Testis (tissue), 2 donors: ENCODE measurements around the gene CHMP6.

Source experiments
- POLR2A ChIP-seq: fragments of 450-650 bp; IDR thresholded peaks from one replicate; pipeline ENCODE4 v1.6.1; 2017; ENCODE audit warnings: antibody characterized with exemption, mild to moderate bottlenecking, moderate library complexity
- TF ChIP-seq, protein P1 (sequence below), 3 experiments: fragments of 450-650 bp in 2 of 3; fragments of 200-600 bp in 1 of 3; sonication (generic) in 1 of 3; IDR thresholded peaks; one replicate each; pipeline ENCODE4 v1.5.1; 2016 to 2019; ENCODE audit warnings: antibody characterized with exemption in 3 of 3, mild to moderate bottlenecking in 2 of 3, moderate library complexity in 1 of 3

DNA sequence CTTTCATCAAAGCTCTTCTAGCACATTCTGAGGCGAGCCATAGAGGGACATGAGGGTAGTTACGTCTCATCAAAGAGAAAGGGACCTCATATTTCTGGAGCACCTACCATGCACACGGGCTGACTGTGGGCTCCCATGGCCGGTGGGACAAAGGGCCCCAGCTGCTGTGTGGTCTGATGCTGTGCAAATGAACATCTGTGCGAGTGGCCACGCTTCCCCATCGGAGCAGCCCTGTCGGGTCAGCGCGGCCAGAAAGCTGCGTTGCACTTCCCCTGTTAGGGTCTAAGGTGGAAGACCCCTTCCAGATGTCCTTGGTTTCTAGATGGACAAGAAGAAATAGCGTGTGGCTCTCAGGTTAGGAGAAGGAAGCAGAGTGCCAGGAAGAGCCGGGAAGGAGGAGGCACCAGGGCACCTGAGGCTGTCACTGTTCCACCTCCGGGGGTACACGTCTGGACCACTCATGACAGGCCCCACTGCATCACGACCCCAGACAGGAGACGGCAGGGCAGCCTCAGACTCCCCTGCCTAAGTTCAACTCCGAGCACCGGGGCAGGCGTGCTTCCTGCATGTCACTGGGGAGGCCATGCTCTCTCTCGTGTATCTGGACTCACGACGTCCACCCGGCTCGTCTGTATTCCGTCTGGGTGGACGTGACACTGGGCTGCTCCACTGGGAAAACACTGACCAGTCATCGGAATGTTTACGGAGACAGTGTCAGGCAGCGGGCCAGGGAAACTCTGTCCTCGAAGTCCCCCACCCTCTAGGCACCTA lies 34.8 kb downstream of the CHMP6 start:
- TF ChIP-seq, protein P1, sequence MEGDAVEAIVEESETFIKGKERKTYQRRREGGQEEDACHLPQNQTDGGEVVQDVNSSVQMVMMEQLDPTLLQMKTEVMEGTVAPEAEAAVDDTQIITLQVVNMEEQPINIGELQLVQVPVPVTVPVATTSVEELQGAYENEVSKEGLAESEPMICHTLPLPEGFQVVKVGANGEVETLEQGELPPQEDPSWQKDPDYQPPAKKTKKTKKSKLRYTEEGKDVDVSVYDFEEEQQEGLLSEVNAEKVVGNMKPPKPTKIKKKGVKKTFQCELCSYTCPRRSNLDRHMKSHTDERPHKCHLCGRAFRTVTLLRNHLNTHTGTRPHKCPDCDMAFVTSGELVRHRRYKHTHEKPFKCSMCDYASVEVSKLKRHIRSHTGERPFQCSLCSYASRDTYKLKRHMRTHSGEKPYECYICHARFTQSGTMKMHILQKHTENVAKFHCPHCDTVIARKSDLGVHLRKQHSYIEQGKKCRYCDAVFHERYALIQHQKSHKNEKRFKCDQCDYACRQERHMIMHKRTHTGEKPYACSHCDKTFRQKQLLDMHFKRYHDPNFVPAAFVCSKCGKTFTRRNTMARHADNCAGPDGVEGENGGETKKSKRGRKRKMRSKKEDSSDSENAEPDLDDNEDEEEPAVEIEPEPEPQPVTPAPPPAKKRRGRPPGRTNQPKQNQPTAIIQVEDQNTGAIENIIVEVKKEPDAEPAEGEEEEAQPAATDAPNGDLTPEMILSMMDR (IDR thresholded peaks at IDR 0.05): no peak
- no peak for TF ChIP-seq POLR2A
